ENCODE data around the gene KATNA1. TPM values are rescaled to one million over a fixed set of nuclear protein-coding genes. Genes with fewer than 3 reads are reported as not detected.
"Not testable (repeated sequence)": the region's sequence is repeated elsewhere in the genome, so short reads cannot be mapped to it uniquely, and the experiment has no call there.

Gene KATNA1
- total RNA-seq (2014; rRNA removed; shearing (Covaris generic)), result 19.2 and 22.3 TPM in 2 replicates
- 7.7 and 8.5 TPM in 2 replicates for polyA plus RNA-seq (2015; cell fraction: cytosol; rRNA removed)
- polyA plus RNA-seq (2015; cell fraction: nucleus; rRNA removed), result 7.2 and 12.4 TPM in 2 replicates

GRCh38 chr6:149648148-149649145 lies at the start of gene KATNA1:
Gene KATNA1, minus strand, starts transcription at chr6:149648714. Its CDS starts 10,167 bp downstream, at chr6:149638547.
- DNase-seq (ENCODE audit: low read depth), result peak; percentile 87

- DNase-seq (ENCODE audit: low read depth), result no peak
Observed at GRCh38 chr6:149698175-149698574, 49.7 kb upstream of the KATNA1 start.

DNA sequence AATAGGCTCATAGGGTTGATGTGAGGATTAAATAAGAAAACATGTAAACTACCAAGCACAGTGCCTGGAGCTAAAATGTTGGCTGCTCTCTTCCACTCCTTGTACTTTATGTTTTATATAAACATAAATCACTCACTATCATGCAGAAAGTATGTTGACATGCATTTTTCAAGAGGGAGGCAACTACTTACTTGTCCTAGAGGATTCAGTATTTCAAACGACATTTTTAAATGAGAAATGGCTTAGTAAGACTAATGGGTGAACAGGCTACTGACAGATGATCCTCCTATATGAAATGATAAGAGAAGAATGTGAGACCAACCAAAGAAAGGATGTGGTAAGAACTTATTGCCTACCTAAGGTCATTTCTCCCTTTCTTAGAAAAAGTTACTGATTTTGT lies 48.4 kb upstream of the KATNA1 start:
- DNase-seq (ENCODE audit: low read depth), result no peak

DNA sequence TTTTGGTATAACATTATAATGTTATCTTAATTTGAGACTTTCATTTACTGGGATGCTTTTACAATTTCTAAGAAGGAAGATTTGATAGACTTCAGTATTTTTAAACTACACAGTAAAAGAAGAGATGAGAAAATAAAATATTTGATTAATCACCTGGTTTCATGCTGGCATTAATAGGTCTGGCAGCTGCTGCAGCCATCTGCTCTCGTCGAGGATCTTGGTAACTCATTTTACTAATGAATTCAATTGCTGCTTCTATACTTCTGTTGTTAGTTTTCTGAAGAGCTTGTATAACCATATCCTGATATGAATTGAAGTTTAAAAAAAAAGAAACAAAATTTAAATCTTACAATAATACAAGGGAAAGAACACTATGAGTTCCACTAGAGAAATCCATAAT lies 46.4 kb upstream of the KATNA1 start:
- no peak for DNase-seq (ENCODE audit: low read depth)

DNA sequence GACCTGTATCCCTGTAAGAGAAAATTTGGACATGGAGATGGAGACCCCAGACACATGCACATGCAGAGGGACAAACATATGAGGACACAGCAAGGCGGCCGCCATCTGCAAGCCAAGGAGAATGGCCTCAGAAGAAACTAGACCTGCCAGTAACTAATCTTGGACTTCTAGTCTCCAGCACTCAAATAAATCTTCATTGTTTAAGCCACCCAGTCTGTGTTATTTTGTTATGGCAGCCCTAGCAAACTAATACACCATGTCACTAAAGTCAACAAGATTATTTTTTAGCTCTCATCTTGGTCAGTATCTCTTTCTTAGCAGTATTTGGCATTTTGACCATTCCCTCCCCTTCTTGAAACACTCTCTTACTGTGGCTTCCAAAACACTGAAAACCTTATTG lies 42.7 kb upstream of the KATNA1 start:
- no peak for DNase-seq (ENCODE audit: low read depth)

DNA sequence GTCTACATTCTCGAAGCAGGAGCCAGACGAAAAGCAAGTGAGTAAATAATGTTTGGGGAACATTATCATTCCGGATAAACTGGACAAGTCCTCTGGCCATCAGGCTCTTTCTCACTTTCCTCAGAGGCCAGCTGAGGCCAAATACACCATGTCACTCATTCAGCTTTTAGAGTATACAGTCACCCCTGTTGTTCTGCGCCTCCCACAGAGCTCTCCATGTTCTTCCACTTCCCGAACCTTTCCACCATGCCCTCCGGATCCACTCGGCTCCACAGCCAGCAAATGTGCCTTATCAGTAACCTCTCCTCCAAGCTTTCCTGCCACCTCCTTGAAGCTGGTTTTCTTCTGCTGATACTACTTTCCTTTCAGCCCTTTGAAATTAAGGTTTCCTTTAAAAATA lies 37.7 kb upstream of the KATNA1 start:
- no peak for DNase-seq (ENCODE audit: low read depth)

- DNase-seq (ENCODE audit: low read depth), result no peak
Observed at GRCh38 chr6:149683256-149683859, 34.8 kb upstream of the KATNA1 start.

GRCh38 chr6:149681845-149682244 lies 33.3 kb upstream of the KATNA1 start:
- not testable (repeated sequence) for DNase-seq (ENCODE audit: low read depth)

DNA sequence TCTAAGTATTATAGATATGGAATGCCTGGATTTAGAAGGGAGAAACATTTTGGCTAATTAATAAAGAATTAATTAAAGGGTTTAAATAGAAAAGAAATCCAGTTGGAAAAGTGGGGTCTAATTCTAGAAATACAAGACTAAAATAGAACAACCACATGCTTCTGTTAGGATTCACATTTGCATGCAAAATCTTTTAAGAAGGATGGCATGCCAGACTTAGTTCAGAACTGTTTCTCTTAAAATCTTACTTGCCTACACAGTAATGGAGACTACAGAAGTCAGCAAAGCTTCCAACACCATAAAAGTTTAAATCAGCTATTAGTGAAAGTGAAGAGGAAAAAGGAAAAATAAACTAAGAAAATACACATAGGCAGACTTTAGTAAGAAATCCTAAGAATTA lies 32.7 kb upstream of the KATNA1 start:
- no peak for DNase-seq (ENCODE audit: low read depth)

DNA sequence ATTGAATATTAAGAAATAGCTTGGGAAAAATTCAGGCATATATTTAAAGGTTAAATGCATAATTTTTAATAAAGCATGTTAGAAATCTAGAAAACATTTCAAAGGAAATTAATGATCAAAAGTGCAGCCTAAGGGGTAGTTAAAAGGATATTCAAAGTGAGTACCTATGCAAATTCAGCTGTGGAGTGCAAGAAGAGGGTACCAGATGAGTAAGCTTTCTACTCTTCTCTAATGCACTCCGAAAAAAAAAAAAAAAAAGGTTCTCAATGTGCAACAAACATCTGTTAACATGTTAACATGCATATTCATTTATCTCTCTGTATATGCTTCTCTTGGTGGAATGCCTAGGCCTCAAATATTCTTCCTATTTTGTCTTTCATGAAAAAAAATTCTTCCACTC lies 32.0 kb upstream of the KATNA1 start:
- no peak for DNase-seq (ENCODE audit: low read depth)

DNA sequence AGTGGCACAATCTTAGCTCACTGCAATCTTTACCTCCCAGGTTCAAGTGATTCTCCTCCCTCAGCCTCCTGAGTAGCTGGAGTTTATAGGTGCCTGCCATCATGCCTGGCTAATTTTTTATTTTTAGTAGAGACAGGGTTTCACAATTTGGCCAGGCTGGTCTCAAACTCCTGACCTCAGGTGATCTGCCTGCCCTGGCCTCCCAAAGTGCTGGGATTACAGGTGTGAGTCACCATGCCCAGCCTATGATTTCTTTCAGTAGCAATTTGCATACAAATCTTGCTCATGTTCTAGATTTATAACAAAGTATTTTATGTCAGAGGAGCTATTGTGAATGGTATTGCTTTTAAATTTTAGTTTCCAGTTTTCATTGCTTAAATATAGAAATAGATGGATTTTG lies 23.8 kb upstream of the KATNA1 start:
- DNase-seq (ENCODE audit: low read depth), result not testable (repeated sequence)

GRCh38 chr6:149660028-149660427 lies 11.5 kb upstream of the KATNA1 start:
- no peak for DNase-seq (ENCODE audit: low read depth)

- no peak for DNase-seq (ENCODE audit: low read depth)
Observed at GRCh38 chr6:149657441-149657840, 8.9 kb upstream of the KATNA1 start.

- no peak for DNase-seq (ENCODE audit: low read depth)
Observed at GRCh38 chr6:149651056-149651455, 2.5 kb upstream of the KATNA1 start.

DNA sequence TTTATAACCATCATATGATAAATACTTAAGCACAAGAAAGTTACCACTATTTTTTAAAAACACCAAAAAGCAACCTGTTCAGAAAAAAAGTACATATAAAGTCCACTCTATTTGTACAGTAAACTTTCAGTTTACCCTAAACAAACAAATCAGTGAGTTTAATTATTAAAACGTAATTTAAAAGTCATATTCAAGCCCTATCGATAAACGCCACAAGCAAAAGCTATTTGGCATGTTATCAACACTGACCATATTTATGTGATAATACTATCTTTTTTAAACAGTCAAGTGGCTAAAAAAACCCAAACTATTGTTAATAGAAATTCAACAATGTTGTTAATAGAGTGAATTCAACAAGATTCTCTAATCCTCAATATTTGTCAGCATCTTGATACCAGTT lies 1.9 kb downstream of the KATNA1 start:
- no peak for DNase-seq (ENCODE audit: low read depth)

- DNase-seq (ENCODE audit: low read depth), result no peak
Observed at GRCh38 chr6:149642829-149643580, 5.5 kb downstream of the KATNA1 start.

GRCh38 chr6:149636124-149636523 lies 12.4 kb downstream of the KATNA1 start:
- peak; percentile 55 for DNase-seq (ENCODE audit: low read depth)

- no peak for DNase-seq (ENCODE audit: low read depth)
Observed at GRCh38 chr6:149634315-149634714, 14.2 kb downstream of the KATNA1 start.

- DNase-seq (ENCODE audit: low read depth), result no peak
Observed at GRCh38 chr6:149628875-149629510, 19.5 kb downstream of the KATNA1 start.

GRCh38 chr6:149627672-149628071 lies 20.8 kb downstream of the KATNA1 start:
- DNase-seq (ENCODE audit: low read depth), result no peak

DNA sequence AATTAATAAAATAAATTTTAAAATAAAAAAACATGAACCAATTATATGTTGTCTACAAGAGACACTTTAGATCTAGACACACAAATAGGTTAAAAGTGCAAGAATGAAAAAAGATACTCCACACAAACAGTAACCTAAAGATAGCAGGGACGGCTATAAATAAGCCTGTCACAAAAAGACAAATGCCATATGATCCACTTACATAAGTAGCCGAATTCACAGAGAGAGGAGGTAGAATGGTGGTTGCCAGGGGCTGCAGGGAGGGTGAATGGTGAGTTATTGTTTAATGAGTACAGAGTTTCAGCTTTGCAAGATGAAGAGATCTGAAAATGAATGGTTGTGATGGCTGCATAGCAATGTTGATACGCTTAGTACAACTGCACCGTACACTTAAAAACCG lies 32.7 kb downstream of the KATNA1 start:
- no peak for DNase-seq (ENCODE audit: low read depth)
